Stimulated activated CD8-positive, alpha-beta memory T cell treated with anti-CD3 and anti-CD28 coated beads, Interleukin-12 subunit alpha, Interleukin-12 subunit beta, amount 100 ng/mL, for 4 hours (primary cell): ENCODE measurements around the gene ENDOG.
"Not testable (repeated sequence)": the region's sequence is repeated elsewhere in the genome, so short reads cannot be mapped to it uniquely, and the experiment has no call there.

Source experiments
- DNase-seq: peaks from one replicate; pipeline ENCODE4 v3.0.0-alpha.2; 2020; ENCODE audit warnings: low read depth

Gene ENDOG

GRCh38 chr9:128828719-128829452 is 10.6 kb downstream of the ENDOG start:
- DNase-seq, result no peak

DNA sequence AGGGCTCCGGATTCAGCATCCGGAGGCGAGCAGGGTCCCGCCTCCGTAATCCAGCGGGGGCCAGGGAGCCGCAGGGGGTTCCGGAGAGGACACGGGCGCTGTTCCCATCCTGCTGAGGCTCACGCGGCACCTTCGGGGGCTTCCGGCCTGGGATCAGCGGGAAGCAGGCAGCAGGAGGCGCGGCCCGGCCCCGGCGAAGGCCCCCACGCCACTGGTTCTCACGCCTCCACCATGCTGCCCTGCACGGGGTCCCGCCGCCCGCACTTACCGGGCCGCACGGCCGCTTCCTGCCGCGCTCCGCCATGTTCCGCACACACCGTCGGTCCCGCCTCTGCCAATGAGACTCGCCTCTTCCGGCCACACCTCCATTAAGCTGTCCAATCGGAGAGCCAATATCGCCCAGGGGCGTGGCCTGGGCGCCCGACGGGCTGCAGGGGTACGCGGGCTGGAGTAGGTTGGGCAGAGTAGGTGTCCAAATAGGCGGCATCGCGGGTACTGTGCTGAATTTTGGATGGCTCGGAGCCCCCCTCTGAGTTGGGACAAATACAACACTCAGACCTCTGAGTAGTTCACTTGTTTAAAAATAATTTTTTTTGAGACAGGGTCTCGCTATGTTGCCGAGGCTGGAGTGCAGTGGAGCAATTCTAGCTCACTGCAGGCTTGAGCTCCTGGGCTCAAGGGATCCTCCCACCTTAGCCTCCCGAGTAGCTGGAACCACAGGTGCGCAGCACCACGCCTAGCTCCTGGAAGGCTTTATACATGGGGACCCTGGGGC is 11.4 kb downstream of the ENDOG start, which contains the start of gene SPOUT1:
TSS of gene SPOUT1 (minus strand) at position 318 of the 775 bp plus-strand sequence. CDS start at position 304, 14 bp downstream.
- peak; percentile 86 for DNase-seq

GRCh38 chr9:128833696-128834095 is 15.4 kb downstream of the ENDOG start:
- DNase-seq, result no peak

DNA sequence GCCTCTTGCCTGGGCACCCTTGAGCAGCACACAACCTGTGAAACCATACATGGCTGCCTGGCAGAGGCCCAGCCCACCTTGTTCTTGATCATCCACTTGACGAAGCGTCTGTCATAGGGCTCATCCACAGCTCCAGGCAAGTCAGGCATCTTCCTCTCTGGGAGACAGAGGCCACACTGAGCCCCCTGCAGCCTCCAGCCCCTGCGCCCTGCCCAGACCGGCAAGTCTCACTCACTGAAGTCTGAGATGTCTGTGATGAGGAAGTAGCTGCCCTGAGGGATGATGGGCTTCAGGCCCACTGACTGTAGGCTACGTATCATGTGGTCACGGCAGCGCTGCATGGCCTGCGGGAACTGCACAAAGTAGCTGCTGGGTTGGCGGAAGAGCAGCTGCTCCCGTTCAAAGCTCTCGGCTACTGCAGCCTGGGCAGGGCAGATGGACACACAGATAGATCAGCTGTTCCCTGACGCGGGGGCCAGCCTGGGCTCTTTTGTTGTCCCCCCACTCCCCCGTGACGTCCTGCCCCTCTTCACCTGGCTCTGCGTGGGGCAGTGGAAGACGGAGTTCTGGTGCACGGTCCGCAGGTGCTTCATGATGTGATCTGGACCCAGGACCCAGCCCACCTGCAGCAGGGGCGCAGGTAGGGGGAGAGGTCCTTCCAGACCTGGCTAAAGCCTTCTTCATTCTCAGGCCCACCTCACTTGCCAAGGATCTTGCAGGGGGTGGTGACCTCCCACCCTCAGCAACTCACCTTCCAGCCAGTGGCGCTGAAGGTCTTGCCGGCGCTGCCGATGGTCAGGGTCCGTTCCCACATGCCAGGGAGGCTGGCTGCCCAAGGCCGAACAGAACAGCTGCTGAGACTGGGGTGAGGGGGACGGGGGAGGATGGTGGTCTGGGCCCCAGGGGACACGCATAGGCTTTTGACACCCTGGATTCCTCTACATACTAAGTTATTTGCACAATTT is 17.2 kb downstream of the ENDOG start:
- DNase-seq, result no peak

GRCh38 chr9:128836509-128837145 is 18.3 kb downstream of the ENDOG start:
- no peak for DNase-seq

GRCh38 chr9:128838338-128838737 is 20.0 kb downstream of the ENDOG start:
- DNase-seq, result no peak

- no peak for DNase-seq
These were observed 22.2 kb downstream of the ENDOG start for GRCh38 chr9:128840524-128840923.

GRCh38 chr9:128841694-128842492 is 23.6 kb downstream of the ENDOG start:
- no peak for DNase-seq

- not testable (repeated sequence) for DNase-seq
These were observed 24.9 kb downstream of the ENDOG start for GRCh38 chr9:128843171-128843570.

DNA sequence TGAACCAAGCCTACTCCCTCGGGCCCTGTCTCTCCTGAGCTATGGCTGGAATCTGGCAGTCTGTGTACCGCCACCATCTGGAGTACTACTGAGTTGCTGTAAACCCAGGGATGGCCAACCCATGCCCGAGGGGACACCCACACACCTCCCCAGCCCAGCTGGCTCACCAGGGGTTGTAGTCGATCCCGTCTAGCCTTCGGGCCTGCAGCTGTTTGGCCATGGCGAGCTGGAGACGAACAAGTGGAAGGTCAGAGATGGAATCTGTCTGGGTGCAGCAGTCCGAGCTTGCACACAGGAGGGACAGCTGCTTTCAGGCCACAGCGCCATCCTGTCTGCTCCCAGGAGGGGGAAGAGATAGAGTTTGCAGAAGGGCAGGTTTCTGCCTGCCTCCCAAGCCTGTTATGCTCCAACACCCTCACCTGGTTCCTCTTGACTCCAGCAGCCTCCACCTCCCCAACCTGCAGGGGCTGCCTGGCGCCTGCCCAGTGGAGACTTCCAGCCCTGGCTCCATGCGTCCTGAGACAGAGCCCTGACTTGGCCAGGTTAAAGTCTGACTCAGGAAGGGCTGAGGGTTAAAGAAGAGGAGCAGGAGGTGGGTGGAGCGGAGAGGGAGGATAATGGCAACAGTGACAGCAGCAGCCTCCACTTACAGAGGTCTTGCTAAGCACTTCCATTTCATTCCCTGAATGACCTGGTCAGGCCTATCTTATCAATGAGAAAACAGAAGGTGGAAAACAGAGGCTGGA is 27.1 kb downstream of the ENDOG start:
- DNase-seq, result no peak

- no peak for DNase-seq
These were observed 28.4 kb downstream of the ENDOG start for GRCh38 chr9:128846680-128847030.

GRCh38 chr9:128847803-128848202 is 29.5 kb downstream of the ENDOG start:
- no peak for DNase-seq

GRCh38 chr9:128851024-128851423 is 32.7 kb downstream of the ENDOG start:
- not testable (repeated sequence) for DNase-seq

DNA sequence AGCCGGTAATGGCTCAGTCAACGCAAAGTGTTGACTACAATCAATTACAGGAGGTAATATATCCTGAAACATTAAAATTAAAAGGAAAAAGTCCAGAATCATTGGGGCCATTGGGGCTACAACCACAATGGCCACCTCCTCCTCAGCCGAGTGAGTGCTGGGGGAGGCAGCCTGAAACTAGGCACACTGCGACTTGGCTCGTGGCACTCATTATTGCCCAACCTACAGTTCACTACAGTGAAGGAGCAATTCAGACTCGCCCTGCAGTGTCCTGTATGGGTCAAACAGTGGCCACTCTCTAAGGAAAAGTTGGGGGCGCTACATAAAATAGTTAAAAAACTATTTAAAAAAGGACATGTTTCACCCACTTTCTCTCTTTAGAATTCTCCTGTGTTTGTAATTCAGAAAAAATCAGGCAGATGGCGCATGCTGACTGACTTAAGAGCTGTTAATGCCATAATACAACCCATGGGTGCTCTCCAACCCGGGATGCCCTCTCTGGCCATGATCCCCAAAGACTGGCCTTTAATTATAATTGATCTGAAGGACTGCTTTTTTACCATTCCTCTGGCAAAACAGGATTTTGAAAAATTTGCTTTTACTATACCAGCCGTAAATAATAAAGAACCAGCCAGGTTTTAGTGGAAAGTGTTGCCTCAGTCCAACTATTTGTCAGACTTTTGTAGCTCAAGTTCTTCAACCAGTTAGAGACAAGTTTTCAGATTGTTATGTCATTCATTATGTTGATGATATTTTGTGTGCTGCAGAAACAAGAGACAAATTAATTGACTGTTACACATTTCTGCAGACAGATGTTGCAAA is 33.7 kb downstream of the ENDOG start:
- DNase-seq, result not testable (repeated sequence)

GRCh38 chr9:128852646-128853045 is 34.3 kb downstream of the ENDOG start:
- DNase-seq, result not testable (repeated sequence)

DNA sequence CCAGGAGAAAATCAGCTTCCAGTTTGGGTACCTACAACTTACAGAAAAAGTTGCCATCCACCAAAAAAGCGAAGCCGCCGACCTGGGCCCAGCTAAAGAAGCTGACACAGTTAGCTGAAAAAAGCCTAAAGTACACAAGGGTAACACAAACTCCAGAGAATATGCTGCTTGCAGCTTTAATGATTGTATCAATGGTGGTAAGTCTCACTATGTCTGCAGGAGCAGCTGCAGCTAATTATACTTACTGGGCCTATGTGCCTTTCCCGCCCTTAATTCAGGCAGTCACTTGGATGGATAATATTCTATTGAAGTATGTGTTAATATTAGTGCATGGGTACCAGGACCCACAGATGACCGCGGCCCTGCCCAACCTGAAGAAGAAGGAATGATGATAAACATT is 36.2 kb downstream of the ENDOG start:
- DNase-seq, result not testable (repeated sequence)

- DNase-seq, result not testable (repeated sequence)
These were observed 40.2 kb downstream of the ENDOG start for GRCh38 chr9:128858476-128858875.

DNA sequence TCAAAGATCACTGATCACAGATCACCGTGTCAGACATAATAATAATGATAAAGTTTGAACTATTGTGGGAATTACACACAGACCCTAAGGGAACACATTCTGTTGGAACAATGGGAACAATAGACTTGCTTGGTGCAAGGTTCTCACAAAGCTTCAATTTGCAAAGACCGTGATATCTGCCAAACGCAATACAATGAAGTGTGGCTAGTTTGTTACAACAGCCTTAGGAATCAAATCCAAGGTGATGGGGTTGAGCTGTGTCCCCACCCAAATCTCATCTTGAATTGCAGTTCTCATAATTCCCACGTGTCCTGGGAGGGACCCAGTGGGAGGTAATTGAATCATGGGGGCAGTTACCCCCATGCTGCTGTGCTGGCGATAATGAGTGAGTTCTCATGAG is 42.6 kb downstream of the ENDOG start:
- no peak for DNase-seq

DNA sequence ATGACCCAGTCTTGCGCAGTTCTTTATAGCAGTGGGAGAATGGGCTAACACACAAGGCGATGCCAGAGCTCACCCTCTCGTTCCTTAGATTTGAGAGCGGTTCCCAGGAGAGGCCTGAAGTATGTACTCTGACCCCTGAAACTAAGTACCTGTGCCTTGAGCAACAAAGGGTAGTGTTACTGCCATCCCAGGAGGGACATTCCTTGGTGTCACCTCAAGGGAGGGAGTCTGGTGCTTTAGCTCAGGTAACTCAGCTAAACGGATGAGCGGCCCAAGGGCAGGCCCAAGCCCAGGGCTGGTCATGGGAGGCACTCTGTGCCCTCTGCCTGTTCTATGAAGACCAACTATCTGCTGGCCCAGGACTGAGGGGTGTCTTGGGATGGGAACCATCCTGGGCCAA is 43.2 kb downstream of the ENDOG start:
- DNase-seq, result no peak
